KMS-11 (cell line): ENCODE data around the gene IFNLR1.

Source experiments
- H2AFZ ChIP-seq: fragments of 200-600 bp; sonication (generic); 2 replicates; pipeline ENCODE4 v1.6.1; 2016; ENCODE audit warnings: antibody characterized with exemption, mixed run types, low read depth
- H3K27ac ChIP-seq: fragments of 200-600 bp; sonication (generic); 2 replicates; pipeline ENCODE4 v1.6.1; 2016; ENCODE audit warnings: mild to moderate bottlenecking, mixed run types
- H3K27me3 ChIP-seq: fragments of 200-600 bp; sonication (generic); 2 replicates; pipeline ENCODE4 v1.6.1; 2017; ENCODE audit warnings: mild to moderate bottlenecking, low read depth, mixed run types, moderate library complexity; ENCODE audit not compliant: insufficient read depth
- H3K36me3 ChIP-seq: fragments of 200-600 bp; sonication (generic); 2 replicates; pipeline ENCODE4 v1.6.1; 2017; ENCODE audit warnings: mild to moderate bottlenecking, mixed run types; ENCODE audit not compliant: insufficient read depth
- H3K4me1 ChIP-seq: fragments of 200-600 bp; sonication (generic); 2 replicates; pipeline ENCODE4 v1.6.1; 2016; ENCODE audit warnings: mild to moderate bottlenecking, low read depth, mixed run types; ENCODE audit not compliant: poor library complexity, severe bottlenecking
- H3K4me2 ChIP-seq: fragments of 200-600 bp; sonication (generic); 2 replicates; pipeline ENCODE4 v1.7.0; 2016; ENCODE audit warnings: mild to moderate bottlenecking, mixed run types
- H3K4me3 ChIP-seq: fragments of 200-600 bp; sonication (generic); IDR thresholded peaks from 2 replicates; pipeline ENCODE4 v1.6.1; 2017; ENCODE audit warnings: low read depth, low read length, mixed read lengths; ENCODE audit not compliant: insufficient read depth
- H3K79me2 ChIP-seq: fragments of 200-600 bp; sonication (generic); 2 replicates; pipeline ENCODE4 v1.6.1; 2016; ENCODE audit warnings: low read depth, mixed run types; ENCODE audit not compliant: insufficient read depth
- H3K9ac ChIP-seq: fragments of 200-600 bp; sonication (generic); 2 replicates; pipeline ENCODE4 v1.6.1; 2016; ENCODE audit warnings: mild to moderate bottlenecking, mixed run types
- H4K20me1 ChIP-seq: fragments of 200-600 bp; sonication (generic); 2 replicates; pipeline ENCODE4 v1.6.1; 2016; ENCODE audit warnings: mild to moderate bottlenecking, mixed run types; ENCODE audit not compliant: insufficient read depth
- CTCF ChIP-seq: fragments of 200-600 bp; sonication (generic); conservative IDR thresholded peaks from 2 replicates; pipeline ENCODE4 v1.6.1; 2017; ENCODE audit warnings: low read depth, mild to moderate bottlenecking, antibody characterized with exemption, low read length, moderate library complexity, mixed read lengths

The IFNLR1 gene

DNA sequence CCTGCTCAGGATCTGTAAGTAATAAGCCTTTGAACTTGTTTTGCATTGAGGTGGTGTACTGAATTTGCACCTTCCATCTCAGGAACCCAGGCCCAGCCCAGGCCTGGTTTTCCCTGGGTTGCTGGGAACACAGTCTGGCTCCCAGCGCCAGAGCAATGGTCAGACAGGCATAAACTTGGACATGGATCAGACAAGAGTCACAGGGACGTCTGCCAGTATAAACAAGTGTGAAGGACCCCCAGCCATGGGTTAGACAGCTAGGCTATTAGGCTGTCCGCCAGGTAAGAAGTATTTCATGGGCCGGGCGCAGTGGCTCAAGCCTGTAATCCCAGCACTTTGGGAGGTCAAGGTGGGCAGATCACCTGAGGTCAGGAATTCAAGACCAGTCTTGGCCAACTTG lies 5.5 kb downstream of the IFNLR1 start:
- peaks cover 17% of the 10 kb centered on the region for H3K4me1 ChIP-seq
- no peak overlapping the region for H3K27ac ChIP-seq
- H4K20me1 ChIP-seq, result no peaks in the 10 kb centered on the region
- no peak overlapping the region for H3K4me2 ChIP-seq
- H3K9ac ChIP-seq, result no peak overlapping the region
- no peaks in the 10 kb centered on the region for H3K36me3 ChIP-seq
- H3K4me3 ChIP-seq, result no peak overlapping the region
- no peak for TF ChIP-seq CTCF
- H3K27me3 ChIP-seq, result no peaks in the 10 kb centered on the region
- H3K79me2 ChIP-seq, result peaks cover 35% of the 10 kb centered on the region; the same call in 1 of the 2 replicates
- no peak overlapping the region for H2AFZ ChIP-seq

DNA sequence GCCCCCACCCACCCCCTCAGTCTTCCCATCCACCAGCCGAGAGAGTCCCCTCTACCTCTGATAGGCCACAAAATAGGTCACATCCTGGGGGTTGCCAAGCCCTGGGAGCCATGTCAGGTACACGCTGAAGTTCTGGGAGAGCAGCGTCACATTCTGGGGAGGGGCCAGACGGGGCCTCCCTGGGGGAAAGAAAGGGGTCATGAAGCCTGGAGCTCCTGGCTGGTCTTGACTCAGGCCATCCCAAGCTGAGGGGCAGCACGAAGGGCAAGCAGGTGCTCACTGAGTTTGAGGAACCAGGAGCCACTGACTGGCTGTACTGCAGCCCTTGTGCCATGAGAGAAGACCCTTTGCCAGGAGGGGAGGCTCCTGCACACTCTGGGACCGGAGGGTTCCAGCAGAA lies 6.4 kb downstream of the IFNLR1 start:
- Histone ChIP-seq H4K20me1 (no peaks in the 10 kb centered on the region), H3K4me1 (peaks cover 9% of the 10 kb centered on the region), H2AFZ (no peak overlapping the region), H3K4me3 (no peak overlapping the region), H3K27ac (no peak overlapping the region), H3K27me3 (no peaks in the 10 kb centered on the region), H3K4me2 (no peak overlapping the region), H3K79me2 (peaks cover 33% of the 10 kb centered on the region; the same call in 1 of the 2 replicates), H3K9ac (no peak overlapping the region), H3K36me3 (no peaks in the 10 kb centered on the region)
- TF ChIP-seq CTCF, result no peak

- Histone ChIP-seq H3K4me2 (no peak overlapping the region), H3K9ac (no peak overlapping the region), H2AFZ (no peak overlapping the region), H3K27ac (no peak overlapping the region), H3K27me3 (no peaks in the 10 kb centered on the region), H3K36me3 (no peaks in the 10 kb centered on the region), H4K20me1 (no peaks in the 10 kb centered on the region), H3K4me3 (no peak overlapping the region), H3K79me2 (peaks cover 23% of the 10 kb centered on the region; the same call in 1 of the 2 replicates), H3K4me1 (peaks cover 2% of the 10 kb centered on the region)
- TF ChIP-seq CTCF, result no peak
Measured at GRCh38 chr1:24179251-24179840, 7.7 kb downstream of the IFNLR1 start.

DNA sequence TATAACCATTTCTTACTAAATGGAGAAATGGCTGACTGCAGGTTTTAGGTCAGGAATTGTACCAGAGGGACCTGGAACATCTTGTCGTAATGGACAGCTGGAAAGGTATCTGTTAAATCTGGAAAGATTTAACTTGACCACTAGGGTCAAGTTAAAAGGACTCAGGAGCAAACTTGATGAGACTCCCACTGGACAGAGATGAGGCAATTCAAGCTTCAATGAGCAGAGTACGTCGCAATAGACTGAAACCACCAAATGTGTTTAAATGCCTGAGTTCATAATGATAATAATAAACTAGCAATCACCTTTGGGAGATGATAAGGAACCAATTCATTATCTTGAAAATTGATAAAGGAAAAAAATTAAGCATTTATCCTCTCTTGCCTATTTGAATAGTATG lies 8.7 kb downstream of the IFNLR1 start:
- Histone ChIP-seq H3K79me2 (peaks cover 18% of the 10 kb centered on the region; the same call in 1 of the 2 replicates), H3K27ac (no peak overlapping the region), H2AFZ (no peak overlapping the region), H3K36me3 (no peaks in the 10 kb centered on the region), H3K4me2 (no peak overlapping the region), H3K4me1 (no peaks in the 10 kb centered on the region), H4K20me1 (no peaks in the 10 kb centered on the region), H3K27me3 (no peaks in the 10 kb centered on the region), H3K4me3 (no peak overlapping the region), H3K9ac (no peak overlapping the region)
- TF ChIP-seq CTCF, result no peak
